Activated CD4-positive, alpha-beta T cell treated with anti-CD3 and anti-CD28 coated beads, Interleukin-2, amount 50 U/mL, for 48 hours (primary cell): ENCODE results near the gene NEUROD4.
A peak's percentile ranks its signal among the peaks of the same experiment; 100 is the strongest.
"Not testable (repeated sequence)": the region's sequence is repeated elsewhere in the genome, so short reads cannot be mapped to it uniquely, and the experiment has no call there.

Source experiments
- DNase-seq, 2 experiments: peaks; one replicate each; pipeline ENCODE4 v3.0.0-alpha.2; 2020

NEUROD4 gene, protein sequence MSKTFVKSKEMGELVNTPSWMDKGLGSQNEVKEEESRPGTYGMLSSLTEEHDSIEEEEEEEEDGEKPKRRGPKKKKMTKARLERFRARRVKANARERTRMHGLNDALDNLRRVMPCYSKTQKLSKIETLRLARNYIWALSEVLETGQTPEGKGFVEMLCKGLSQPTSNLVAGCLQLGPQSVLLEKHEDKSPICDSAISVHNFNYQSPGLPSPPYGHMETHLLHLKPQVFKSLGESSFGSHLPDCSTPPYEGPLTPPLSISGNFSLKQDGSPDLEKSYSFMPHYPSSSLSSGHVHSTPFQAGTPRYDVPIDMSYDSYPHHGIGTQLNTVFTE

DNA sequence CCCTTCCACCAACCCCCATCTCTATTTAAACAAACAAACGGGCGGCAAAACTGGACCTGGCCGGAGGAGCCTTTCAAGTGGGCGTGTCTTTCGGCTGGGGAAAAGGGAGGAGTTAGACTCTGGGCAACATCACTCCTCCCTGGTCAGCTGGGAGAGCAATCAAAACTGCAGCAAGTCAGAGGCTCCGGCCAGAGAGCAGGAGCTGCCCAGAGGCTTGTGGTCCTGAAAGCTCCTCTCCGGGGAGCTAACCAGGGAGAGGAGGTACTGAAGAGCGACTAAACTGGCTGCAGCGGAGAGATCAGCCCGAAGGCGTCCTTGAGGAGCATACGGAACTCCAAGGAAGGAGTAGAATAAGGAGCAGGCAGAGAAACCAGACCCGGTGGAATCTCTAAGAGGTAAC is at the start of gene NEUROD4:
Gene NEUROD4, plus strand, starts transcription at position 191 of the 400 bp plus-strand sequence. CDS start 6,466 bp downstream, outside the sequence.
- peak; percentile 7 to 12 for DNase-seq

DNA sequence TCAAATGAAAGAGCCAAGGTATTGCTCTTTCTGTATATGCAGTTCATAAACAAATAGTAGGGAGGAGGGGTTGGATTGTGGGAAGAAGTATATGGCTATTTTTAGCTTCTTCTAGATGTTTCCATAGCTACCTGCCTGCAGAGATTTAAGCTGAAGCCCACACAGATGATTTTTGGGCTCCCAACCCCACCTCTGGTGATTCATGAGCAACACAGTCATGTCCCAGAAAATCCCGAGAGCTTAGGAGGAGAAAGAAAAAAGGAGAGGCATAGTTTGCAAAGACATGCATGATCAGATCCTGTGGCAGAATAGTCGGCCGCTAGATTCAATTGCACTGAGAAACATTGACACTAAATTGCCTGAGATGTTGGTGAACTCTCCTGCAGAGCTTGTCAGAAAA is 49.0 kb upstream of the NEUROD4 start:
- DNase-seq: no peak

DNA sequence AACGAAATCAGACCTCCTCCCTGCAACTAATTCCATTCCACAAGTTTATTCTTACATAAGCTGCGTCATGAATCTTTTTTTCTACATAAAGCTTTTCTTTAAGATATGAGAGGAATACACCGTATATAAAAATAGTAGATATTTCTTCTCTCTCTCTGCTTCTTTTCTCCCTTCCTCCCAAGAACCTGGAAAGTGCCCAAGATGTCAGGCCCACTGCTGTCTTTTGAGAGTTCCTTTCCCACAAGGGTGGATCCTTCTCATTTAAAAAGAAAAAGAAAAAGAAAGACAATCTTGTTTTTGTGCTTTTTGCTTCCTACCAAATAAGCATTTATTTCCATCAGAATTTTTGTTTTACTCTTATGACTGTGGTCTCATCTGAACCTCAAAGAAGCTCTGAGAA is 46.2 kb upstream of the NEUROD4 start:
- DNase-seq: no peak

DNA sequence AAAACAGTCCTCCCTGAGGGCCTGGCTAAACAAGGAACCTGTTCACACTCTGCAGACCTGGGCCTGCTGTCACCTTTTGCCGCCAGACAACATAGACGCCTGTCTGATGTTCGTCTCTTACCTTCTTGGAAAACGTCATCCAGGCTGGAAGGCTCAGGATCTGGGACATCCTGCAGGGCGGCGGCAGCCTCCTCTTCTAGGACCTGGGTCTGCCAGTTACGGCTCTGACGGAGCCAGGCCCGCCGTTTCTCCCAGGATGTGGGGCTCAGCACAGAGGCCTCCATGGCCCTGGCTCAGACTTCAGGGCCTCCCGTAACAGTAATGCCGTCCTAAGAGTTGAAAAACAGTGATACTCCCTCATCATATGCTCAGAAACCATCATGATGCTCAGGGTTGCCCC is 45.5 kb upstream of the NEUROD4 start:
- no peak for DNase-seq

DNA sequence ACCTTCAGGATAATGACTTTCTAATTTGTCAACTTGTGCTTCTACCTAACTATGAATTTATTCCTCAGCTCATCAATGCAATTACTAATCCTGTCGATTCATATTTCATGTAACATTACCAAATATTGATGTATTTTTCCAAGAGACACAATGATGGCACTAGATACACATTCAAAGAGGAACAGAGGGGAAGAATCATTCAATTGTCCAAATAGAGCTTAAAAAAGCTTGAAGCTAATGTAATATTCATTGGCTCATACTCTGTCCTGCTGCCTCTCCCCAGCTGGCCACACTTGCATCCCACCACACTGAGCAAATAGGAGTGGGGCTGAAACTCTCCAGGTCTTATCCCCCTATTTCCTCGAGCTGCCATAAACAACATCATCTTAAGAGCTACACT is 44.5 kb upstream of the NEUROD4 start:
- no peak for DNase-seq

DNA sequence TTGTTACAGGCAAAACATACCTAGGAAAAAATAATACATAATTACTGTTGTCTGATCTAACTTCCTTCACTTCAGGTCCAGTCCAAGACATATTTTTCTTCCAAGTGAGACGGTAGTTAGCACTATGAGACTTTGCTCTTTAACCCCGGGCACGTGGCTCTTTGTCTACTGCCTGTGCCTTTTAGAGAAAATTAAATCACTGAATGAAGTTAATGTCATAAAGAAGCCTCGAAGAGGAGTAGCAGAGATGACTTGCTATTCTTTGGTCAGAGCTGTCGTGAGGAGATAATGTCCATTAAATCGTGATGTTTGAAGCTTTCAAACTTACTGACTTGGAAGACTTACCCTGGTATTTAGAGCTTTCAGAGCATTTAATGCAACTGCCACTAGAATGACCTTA is 43.9 kb upstream of the NEUROD4 start:
- DNase-seq: no peak

DNA sequence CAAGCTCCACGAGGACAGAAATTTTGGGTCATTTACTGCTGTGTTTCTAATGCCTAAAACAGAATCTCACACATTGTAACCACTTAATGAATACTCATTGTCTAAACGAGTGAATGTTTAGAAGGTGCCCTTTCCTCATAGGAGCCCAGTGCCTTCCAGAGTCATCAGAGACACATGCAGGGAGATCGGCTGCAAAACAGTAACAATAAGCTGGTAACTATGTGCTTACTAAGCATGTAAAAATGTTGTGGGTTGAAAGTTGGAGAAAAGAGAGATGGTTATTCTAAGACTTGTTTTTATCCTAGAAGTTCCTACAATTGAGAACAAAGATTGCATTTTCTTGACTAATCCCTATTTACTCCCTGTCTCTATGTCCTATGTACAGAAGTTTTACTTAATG is 42.6 kb upstream of the NEUROD4 start:
- DNase-seq: no peak

DNA sequence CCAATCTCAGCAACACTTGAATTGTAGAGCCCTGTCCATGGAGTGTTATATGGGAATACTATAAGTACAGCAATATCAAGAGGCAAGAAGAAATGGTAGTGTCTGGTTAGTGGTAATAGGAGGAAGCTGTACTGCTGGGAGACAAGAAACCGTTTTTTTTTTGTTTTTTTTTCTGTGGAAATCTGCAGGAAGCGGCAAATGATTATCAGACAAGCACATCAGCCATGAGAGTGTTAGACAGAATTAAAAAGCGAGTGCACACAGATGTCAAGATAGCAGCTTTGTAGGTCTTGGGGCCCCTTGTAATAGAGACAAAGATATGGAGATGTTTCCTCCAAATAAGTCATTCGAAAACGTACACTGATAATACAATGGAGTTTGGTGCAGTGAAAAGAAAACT is 41.9 kb upstream of the NEUROD4 start:
- DNase-seq: no peak

DNA sequence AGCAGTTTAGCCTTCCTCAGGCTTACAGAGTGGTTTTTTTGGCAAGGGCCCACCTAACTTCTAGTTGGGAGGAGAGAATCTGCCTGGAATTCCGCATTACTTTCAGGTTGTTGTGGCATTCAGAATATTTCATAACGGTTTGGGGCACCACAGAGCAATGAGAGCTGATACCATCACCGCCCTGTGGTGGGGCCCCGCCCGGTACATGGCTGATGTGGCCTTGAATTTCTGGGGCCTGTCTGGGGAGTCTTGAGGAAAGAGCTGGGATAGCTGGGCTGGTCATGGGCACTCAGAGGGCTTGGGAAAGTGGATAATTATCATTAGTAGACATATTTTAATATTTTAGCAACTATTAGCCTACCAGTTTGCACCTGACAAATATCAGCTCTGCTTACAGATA is 39.4 kb upstream of the NEUROD4 start:
- DNase-seq: peak; percentile 44 to 60

DNA sequence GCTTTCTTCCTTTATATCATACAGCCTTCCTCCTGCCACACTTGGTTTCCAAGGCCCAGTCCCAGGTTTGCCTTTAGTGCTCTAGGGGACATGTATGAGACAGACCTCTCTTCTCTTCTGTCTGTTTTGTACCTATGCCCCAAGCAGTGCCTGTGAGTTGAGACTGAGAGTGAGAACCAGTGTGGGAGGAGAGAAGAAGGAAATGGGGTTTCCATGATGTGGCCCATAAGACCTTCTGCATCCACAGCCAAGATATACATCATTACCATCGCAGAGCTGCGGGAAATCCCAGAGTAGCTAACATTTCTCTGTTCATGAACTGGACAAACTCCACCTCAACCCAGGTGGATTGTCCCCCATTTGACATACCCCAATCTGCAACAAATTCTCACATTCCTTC is 38.0 kb upstream of the NEUROD4 start:
- DNase-seq: peak; percentile 51 to 64

DNA sequence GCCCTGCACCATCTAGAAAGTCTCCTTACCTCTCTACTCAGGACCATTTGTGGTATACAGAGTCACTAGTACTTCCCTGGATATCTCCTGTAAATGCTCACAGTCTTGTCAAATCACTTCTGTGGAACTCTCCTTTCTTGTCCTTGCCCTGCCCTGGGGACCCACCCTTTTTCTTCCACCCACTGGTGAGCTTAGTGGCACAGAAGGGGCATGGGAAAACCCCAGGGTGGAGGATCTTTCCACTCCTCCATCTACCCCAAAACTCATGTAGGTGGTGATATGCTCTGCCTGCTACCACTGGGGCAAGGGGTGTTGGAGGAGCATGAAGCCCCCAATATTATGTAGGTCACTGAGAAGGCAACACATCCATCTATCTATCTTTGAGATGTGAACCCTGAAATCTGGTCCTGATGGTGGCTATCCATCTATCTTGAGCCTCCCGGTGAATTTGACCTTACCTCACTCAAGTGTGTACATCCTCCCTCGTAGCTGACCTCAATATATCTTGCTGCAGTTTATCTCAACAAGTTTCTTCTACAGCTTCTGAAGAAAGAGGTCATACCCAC is 36.2 kb upstream of the NEUROD4 start:
- peak; percentile 33 to 52 for DNase-seq

DNA sequence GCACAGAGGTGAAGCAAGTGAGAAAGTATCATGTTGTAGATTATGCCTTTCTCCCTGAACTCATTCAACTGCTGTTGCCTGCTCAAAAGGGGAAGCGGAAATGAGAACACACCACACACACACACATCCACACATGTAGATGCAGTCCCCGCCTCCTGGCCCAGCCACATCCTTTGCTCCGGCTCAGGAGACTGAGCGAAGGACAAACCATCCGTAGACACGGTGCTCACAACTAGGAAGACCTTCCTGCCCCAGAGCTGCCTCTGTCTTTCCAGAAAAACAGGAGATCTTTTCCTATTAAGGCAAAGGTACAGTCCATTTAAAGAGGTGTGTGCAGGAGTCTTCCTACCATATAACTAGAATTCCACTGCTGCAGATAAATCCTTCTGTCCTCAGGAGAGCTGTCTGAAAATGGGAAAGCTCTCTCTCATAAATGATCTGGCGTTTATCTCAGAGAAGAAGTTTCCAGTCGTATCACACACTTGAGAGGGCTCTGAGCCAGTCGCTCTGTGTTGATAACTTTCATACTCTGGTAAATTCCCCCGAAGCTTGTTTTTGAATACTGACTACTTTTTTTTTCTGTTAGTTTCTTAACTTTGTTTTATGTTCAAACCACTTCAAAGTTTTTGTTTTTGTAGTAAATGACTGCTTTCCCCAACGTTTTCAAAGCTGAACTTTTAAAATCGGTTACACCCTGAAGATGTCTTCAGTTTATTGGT is 35.0 kb upstream of the NEUROD4 start, which contains the start of gene TESPA1:
Gene TESPA1, minus strand, starts transcription at position 105 of the 719 bp plus-strand sequence. CDS start 10,200 bp downstream, outside the sequence.
- DNase-seq: peak; percentile 81 to 87

DNA sequence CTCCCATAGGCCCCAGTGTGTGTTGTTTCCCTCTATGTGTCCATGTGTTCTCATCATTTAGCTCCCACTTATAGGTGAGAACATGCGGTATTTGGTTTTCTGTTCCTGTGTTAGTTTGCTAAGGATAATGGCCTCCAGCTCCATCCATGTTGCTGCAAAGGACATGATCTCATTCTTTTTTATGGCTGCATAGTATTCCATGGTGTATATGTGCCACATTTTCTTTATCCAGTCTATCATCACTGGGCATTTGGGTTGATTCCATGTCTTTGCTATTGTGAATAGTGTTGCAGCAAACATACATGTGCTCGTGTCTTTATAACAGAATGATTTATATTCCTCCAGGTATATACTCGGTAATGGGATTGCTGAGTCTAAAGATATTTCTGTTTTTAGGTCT is 33.0 kb upstream of the NEUROD4 start:
- not testable (repeated sequence) for DNase-seq

DNA sequence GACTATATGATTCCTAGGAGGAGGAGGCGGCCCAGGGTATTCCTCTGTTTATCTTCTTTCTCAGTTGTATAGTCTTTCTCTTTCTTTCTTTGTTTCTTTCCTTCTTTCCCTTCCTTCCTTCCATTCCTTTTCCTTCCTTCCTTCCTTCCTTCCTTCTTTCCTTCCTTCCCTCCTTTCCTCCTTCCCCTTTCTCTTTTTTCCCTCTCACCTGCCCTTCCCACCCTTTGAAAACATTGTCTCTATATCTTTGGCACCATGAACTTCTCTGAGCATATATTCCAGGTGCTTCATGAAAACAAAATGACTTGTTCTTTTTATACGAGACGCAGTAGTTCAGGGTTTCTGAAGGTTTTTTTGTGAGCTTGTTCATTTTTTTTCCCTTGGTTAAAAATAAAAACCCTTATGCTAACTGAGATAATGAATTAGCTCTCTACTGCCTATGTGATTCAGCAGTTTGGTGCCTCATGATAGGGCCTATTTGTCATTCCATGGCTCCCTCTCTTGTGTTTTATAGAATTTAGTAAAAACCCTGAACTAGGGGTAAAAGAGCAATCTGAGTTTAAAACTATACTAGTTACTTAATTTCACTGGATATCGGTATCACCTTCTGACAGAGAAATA is 32.1 kb upstream of the NEUROD4 start:
- no peak for DNase-seq

DNA sequence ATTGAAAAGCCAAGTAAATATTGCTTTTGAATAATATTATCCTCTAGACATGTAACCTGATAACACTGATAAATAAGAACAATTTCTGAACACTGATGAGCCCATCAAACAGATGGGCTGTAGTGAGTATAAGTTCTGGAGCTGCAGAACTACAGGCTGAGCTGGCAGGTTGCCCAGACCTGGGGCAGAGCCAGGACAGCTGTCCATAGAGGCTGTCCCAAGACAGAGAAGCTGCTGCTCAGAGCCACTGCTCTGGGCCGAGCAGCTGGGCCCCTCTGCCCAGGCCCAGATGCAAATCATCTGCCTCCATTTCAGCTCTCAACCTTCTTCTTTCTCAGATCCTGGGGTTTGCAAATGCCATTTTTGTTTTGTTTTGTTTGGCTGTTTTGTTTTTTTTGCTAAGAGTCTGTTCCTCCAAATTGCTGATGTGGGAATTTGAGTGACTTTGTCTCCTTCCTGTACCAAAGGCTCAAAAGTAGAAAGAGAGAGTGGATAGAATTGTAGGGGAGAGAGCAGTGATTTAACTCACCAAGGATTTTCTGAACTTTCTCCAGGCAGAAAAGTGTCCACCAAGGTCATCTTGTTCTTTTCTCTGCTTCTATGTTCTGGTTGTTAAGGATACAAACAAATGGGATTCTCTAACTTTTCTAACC is 31.2 kb upstream of the NEUROD4 start:
- no peak for DNase-seq

DNA sequence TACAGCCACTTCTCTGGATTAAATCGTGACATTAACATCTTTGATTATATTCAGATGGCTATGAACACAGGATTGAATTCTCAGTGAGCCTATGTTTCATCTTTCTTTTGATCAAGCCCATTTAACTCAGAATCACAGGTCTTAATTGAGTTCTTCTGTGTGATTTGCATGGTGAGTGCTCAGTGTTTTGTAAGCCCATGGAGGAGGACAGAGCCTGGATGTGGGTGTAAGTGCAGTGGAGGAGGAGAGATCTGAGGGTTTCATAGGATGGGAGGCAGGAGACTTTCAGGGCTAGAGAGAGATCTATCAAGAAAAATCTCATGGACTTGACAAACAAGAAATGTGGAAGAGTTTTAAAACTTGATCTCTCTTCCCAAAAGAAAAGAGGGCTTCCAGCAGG is 29.9 kb upstream of the NEUROD4 start:
- DNase-seq: no peak

DNA sequence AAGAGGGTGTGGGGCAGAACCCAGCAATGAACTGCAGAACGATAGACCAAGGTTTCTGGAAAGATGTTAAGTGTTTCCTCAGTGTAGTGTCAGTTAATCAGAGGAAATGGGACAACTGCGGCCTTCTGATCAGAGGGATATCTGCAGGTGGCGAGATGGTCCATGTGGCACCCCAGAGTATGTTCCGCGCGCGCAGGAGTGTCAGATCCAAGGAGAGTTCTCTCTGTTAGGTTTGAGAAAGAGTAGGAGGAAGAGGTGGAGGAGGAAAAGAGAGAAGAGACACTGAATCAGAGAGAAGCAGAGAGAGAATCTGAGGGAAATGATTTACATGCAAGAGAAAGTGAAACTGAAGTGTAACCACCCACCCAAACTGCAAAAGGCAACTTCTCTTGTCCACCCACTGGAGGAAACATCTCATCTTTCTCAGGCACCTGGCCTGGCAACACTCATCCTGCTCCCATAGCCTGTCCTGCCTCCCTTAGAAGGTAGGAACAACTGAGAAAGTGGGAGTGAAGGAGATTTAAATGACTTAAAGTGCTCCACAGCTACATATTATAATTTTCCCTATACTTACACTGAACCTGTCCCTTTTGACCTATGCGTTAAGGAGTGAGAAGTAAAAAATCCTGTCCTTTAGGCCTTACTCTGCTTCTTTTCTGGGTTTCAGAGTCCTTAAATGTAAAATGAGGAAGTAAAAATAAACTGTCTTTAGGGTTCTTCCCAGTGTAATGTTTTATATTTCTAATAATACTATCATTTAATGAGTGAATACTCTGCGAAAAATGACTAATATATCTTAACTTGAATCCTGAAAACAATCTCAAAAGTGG is 28.4 kb upstream of the NEUROD4 start:
- peak; percentile 32 to 50 for DNase-seq

DNA sequence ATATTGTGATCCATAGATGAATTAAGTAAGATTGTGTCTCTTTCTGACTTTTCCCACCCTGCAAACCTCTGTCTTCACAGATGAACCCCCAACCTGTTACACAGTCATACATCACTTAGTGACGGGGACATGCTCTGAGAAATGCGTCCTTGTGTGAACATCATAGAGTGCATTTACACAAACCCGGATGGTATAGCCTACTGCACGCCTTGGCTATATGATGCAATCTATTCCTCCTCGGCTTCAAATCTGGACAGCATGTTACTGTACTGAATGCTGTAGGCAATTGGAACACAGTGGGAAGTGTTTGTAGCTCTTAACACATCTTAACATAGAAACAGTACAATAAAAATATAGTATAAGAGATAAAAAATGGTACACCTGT is 27.8 kb upstream of the NEUROD4 start:
- no peak for DNase-seq

DNA sequence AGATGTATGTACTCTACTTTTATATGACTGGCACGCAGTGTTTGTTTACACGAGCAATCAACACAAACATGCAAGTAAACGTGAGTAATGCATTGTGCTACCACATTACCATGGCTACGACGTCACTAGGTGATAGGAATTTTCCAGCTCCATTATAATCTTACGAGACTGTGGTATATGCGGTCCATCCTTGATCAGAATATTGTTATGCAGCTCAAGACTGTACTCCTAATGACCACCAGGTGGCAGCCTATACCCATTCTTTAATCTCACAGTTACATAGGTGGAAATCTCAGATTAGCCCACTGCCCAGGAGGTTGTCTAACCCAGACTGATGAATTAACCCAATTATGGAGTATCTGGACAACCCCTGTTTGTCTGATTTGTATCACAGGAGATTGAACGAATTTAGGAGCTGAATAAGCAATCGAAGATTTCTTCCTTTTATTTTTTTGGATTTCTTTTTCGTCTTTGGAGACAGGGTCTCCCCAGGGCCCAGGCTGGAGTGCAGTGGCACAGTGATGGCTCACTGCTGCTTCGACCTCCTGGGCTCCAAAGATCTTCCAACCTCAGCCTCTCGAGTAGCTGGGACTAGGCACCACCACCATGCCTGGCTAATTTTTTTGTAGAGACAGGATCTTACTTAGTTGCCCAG is 26.5 kb upstream of the NEUROD4 start:
- peak; percentile 27 to 53 for DNase-seq

DNA sequence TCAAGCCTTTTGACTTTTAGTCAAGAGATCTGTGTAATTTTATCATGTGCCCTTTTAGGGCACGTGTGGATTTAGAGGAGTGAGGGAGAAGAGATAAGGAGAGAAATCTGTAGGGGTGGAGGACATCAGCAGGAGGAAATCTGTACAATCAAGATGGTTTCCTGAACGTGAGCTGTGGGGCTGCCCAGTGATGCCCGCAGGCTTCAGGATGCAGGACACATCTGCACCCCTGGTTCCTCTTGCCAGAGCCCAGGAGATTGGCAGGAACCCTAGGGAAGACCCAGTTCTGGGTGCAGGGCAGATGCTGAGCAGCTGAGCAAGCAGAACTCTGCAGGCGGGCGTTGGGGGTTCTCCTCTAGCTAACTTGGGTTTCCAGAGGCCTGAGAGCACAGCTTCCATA is 23.6 kb upstream of the NEUROD4 start:
- no peak for DNase-seq

DNA sequence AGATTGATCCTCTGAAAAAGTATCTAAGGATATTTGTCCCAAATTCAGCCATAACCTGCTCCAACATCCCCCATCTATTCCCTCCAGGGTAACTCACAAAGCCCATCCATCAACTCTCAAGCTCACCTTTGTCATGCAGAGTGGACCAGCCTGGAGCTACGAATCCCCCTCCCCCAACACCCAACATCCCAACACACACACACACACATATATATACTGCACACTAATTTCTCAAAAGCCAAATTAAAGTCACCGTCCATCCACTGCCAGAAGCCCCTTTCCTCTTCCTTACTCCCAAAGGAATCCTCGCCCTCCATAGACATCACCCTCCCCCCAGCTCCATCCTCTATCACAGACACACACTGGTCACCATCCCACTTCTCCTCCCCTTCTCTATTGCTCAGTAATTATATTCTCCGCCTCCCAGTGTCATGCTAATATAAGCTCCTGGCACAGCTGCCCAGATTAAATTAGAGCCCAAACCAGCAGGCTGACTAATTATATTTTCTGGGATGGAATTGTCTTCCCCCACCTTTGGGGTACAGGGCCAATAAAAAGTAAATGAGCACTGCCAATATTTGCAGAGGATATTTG is 21.7 kb upstream of the NEUROD4 start:
- no peak for DNase-seq
